ENCODE results near the gene ARHGEF28.

Gene ARHGEF28

DNA sequence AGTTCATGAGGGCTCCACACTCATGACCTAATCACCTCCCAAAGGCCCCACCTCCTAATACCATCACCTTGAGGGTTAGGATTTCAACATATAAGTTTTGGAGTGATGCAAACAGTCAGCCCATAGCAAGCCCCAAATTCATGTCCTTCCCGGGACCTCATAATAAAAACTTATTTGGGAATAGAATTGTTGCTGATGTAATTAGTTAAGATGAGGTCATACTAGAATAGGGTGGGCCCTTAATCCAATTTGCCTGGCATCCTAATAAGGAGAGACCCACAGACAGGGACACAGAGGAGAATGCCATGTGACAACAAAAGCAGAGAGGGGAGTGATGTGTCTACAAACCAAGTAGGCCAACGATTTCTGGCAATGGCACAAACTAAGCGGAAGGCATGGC lies 347.1 kb downstream of the ARHGEF28 start:
- Histone ChIP-seq H3K9ac (ENCODE audit: low read depth, low read length) (no peak overlapping the region), H3K4me1 (ENCODE audit: insufficient read depth, low read length) (no peaks in the 10 kb centered on the region), H3K4me3 (ENCODE audit: low read depth in 1 of 2, low read length in 2 of 2) (no peak overlapping the region), H3K79me2 (ENCODE audit: insufficient read depth, low read length) (no peaks in the 10 kb centered on the region), H2AFZ (ENCODE audit: low read depth, low read length) (no peak overlapping the region), H3K36me3 (ENCODE audit: insufficient read depth, low read length) (no peaks in the 10 kb centered on the region), H3K27me3 (ENCODE audit: insufficient read depth, low read length, poor library complexity) (no peaks in the 10 kb centered on the region), H4K20me1 (ENCODE audit: insufficient read depth, low read length) (no peaks in the 10 kb centered on the region), H3K27ac (ENCODE audit: low read length) (no peak overlapping the region), H3K9me3 (ENCODE audit: insufficient read depth, low read length, severe bottlenecking) (no peaks in the 10 kb centered on the region), H3K4me2 (ENCODE audit: insufficient read depth, low read length) (no peak overlapping the region)
- no peak for TF ChIP-seq EZH2 (IDR thresholded peaks at IDR 0.05; ENCODE audit: borderline replicate concordance, low read depth, low read length, severe bottlenecking)
- TF ChIP-seq, protein P1, sequence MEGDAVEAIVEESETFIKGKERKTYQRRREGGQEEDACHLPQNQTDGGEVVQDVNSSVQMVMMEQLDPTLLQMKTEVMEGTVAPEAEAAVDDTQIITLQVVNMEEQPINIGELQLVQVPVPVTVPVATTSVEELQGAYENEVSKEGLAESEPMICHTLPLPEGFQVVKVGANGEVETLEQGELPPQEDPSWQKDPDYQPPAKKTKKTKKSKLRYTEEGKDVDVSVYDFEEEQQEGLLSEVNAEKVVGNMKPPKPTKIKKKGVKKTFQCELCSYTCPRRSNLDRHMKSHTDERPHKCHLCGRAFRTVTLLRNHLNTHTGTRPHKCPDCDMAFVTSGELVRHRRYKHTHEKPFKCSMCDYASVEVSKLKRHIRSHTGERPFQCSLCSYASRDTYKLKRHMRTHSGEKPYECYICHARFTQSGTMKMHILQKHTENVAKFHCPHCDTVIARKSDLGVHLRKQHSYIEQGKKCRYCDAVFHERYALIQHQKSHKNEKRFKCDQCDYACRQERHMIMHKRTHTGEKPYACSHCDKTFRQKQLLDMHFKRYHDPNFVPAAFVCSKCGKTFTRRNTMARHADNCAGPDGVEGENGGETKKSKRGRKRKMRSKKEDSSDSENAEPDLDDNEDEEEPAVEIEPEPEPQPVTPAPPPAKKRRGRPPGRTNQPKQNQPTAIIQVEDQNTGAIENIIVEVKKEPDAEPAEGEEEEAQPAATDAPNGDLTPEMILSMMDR (IDR thresholded peaks at IDR 0.05; ENCODE audit: borderline replicate concordance, extremely low read depth, low read length, poor library complexity, severe bottlenecking) = no peak
- ATAC-seq (ENCODE audit: insufficient read depth, low read depth) (no peak), DNase-seq (no peak)

DNA sequence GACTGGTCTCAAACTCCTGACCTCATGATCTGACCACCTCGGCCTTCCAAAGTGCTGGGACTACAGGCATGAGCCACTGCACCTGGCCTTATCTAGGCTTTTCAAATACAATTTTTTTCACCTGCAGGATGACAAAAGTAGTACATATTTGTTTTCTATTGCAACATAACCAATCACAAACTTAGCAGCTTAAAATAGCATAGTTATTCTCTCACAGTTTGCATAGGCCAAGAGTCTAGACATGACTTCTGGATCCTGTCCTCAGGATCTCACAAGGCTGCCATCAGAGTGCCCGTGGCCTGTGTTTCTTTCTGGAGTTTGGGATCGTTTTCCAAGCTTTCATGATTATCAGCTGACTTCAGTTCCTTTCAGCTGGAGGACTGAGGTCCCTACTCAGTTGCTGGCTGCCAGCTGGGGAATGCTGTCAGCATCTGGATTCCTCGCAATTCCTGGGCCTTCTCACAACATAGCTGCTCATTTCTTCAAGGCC lies 348.9 kb downstream of the ARHGEF28 start:
- no peak overlapping the region for H3K4me3 ChIP-seq (ENCODE audit: low read depth in 1 of 2, low read length in 2 of 2)
- no peaks in the 10 kb centered on the region for H3K27me3 ChIP-seq (ENCODE audit: insufficient read depth, low read length, poor library complexity)
- no peak for ATAC-seq (ENCODE audit: insufficient read depth, low read depth)
- no peaks in the 10 kb centered on the region for H3K4me1 ChIP-seq (ENCODE audit: insufficient read depth, low read length)
- TF ChIP-seq, protein P1 (IDR thresholded peaks at IDR 0.05; ENCODE audit: borderline replicate concordance, extremely low read depth, low read length, poor library complexity, severe bottlenecking) = no peak
- TF ChIP-seq EZH2 (IDR thresholded peaks at IDR 0.05; ENCODE audit: borderline replicate concordance, low read depth, low read length, severe bottlenecking) = no peak
- no peaks in the 10 kb centered on the region for H4K20me1 ChIP-seq (ENCODE audit: insufficient read depth, low read length)
- H3K27ac ChIP-seq (ENCODE audit: low read length) = no peak overlapping the region
- H3K4me2 ChIP-seq (ENCODE audit: insufficient read depth, low read length) = no peak overlapping the region
- no peaks in the 10 kb centered on the region for H3K9me3 ChIP-seq (ENCODE audit: insufficient read depth, low read length, severe bottlenecking)
- H3K79me2 ChIP-seq (ENCODE audit: insufficient read depth, low read length) = no peaks in the 10 kb centered on the region
- H3K9ac ChIP-seq (ENCODE audit: low read depth, low read length) = no peak overlapping the region
- no peak for DNase-seq
- no peaks in the 10 kb centered on the region for H3K36me3 ChIP-seq (ENCODE audit: insufficient read depth, low read length)
- no peak overlapping the region for H2AFZ ChIP-seq (ENCODE audit: low read depth, low read length)

DNA sequence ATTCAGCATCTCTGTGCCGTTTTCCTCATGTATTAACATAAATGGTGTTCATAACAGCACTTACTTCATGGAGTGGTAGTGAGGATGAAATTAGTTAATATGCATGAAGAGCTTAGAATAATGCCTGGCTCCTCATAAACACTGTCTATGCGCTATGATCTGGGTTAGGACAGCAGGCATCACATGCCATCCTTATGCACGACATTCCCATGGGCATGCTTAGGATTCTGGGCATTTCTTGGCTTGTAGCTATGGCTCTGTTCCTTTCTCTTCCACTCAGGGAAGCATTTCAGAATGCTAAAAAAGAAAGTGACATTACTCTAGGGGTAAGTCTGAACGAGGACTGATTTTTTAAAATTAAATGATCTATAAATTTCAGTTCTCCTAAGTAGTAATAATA lies 349.8 kb downstream of the ARHGEF28 start:
- DNase-seq = no peak
- no peaks in the 10 kb centered on the region for H4K20me1 ChIP-seq (ENCODE audit: insufficient read depth, low read length)
- no peak overlapping the region for H3K27ac ChIP-seq (ENCODE audit: low read length)
- ATAC-seq (ENCODE audit: insufficient read depth, low read depth) = no peak
- no peaks in the 10 kb centered on the region for H3K79me2 ChIP-seq (ENCODE audit: insufficient read depth, low read length)
- no peak overlapping the region for H2AFZ ChIP-seq (ENCODE audit: low read depth, low read length)
- H3K4me2 ChIP-seq (ENCODE audit: insufficient read depth, low read length) = no peak overlapping the region
- no peak overlapping the region for H3K4me3 ChIP-seq (ENCODE audit: low read depth in 1 of 2, low read length in 2 of 2)
- H3K4me1 ChIP-seq (ENCODE audit: insufficient read depth, low read length) = no peaks in the 10 kb centered on the region
- no peak overlapping the region for H3K9ac ChIP-seq (ENCODE audit: low read depth, low read length)
- H3K9me3 ChIP-seq (ENCODE audit: insufficient read depth, low read length, severe bottlenecking) = no peaks in the 10 kb centered on the region
- H3K36me3 ChIP-seq (ENCODE audit: insufficient read depth, low read length) = no peaks in the 10 kb centered on the region
- H3K27me3 ChIP-seq (ENCODE audit: insufficient read depth, low read length, poor library complexity) = no peaks in the 10 kb centered on the region
- TF ChIP-seq, protein P1 (IDR thresholded peaks at IDR 0.05; ENCODE audit: borderline replicate concordance, extremely low read depth, low read length, poor library complexity, severe bottlenecking) = no peak
- no peak for TF ChIP-seq EZH2 (IDR thresholded peaks at IDR 0.05; ENCODE audit: borderline replicate concordance, low read depth, low read length, severe bottlenecking)

DNA sequence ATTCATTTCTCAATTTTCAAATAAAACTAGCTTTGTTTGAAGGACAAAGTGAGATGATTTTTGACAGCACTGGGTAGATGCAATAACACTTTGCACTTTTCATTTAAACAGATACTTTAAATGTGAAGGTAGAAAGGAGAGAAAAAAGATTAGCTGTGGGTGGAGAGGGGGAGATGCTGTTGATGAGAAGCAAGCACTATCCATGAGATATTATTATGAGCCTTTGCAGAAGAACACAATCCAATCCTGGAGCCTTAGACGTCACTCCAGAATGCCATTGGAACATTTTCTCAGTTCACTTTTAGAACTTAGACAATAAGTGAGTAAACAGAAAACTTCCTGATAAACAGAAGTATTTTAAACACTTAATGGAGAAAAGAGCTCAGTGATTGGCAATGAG lies 351.1 kb downstream of the ARHGEF28 start:
- TF ChIP-seq, protein P1 (IDR thresholded peaks at IDR 0.05; ENCODE audit: borderline replicate concordance, extremely low read depth, low read length, poor library complexity, severe bottlenecking) = no peak
- TF ChIP-seq EZH2 (IDR thresholded peaks at IDR 0.05; ENCODE audit: borderline replicate concordance, low read depth, low read length, severe bottlenecking) = no peak
- ATAC-seq (ENCODE audit: insufficient read depth, low read depth) (no peak), DNase-seq (no peak)
- H3K4me1 ChIP-seq (ENCODE audit: insufficient read depth, low read length) = no peaks in the 10 kb centered on the region
- H3K4me3 ChIP-seq (ENCODE audit: low read depth in 1 of 2, low read length in 2 of 2) = no peak overlapping the region
- H3K9ac ChIP-seq (ENCODE audit: low read depth, low read length) = no peak overlapping the region
- H3K27me3 ChIP-seq (ENCODE audit: insufficient read depth, low read length, poor library complexity) = no peaks in the 10 kb centered on the region
- H2AFZ ChIP-seq (ENCODE audit: low read depth, low read length) = no peak overlapping the region
- no peaks in the 10 kb centered on the region for H3K9me3 ChIP-seq (ENCODE audit: insufficient read depth, low read length, severe bottlenecking)
- no peak overlapping the region for H3K4me2 ChIP-seq (ENCODE audit: insufficient read depth, low read length)
- no peak overlapping the region for H3K27ac ChIP-seq (ENCODE audit: low read length)
- H3K79me2 ChIP-seq (ENCODE audit: insufficient read depth, low read length) = no peaks in the 10 kb centered on the region
- no peaks in the 10 kb centered on the region for H4K20me1 ChIP-seq (ENCODE audit: insufficient read depth, low read length)
- H3K36me3 ChIP-seq (ENCODE audit: insufficient read depth, low read length) = no peaks in the 10 kb centered on the region

Measured in DND-41 (cell line).